Glomerular visceral epithelial cell (primary cell): ENCODE measurements around the gene ARIH2.
"Not testable (repeated sequence)": the region's sequence is repeated elsewhere in the genome, so short reads cannot be mapped to it uniquely, and the experiment has no call there.

Experiments
- DNase-seq: peaks from one replicate; pipeline ENCODE4 v3.0.0-alpha.2; 2016; ENCODE audit errors: extremely low spot score

ARIH2 gene

DNA sequence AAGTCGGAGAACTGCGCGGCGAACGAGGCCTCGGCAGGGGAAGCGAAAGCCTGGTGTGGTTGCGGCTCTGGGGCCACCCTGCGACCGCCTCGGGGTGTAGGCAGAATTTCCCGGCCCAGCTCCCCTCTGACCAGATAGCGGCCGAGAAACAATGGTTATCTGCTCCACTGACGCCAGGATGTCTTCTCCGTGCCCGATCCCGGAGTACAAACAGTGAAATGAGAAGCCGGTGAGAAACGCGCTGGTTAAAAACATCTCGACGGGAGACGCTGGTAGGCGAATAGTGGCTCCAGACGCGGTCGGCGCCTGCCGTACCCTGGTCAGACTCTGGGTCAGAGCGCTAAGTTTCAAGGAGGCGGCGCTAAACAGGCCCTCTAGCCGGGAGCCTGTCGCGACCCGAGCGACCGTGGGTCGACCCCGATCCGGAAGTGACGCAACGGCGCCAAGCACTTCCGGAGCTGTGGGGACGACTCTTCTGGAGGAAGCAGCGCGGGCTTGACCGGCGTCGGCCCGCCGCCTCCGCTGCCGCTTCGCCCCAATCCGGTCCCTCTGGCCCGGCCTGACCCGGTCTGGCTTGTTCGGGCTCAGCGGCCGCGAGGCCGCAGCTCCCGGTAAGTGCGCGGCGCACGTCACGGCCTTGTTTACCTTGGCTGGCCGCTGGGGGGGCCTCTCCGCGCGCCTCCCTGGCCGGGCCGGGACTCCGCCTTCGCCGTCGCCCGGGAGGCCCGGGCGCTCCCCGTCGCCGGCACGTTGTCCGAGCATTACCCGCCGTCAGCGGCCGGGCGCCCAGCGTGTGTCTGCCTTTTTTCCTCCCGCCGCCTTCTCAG lies at the start of gene ARIH2:
ARIH2 (plus strand) TSS at position 455 of the 827 bp plus-strand sequence. CDS start 8,717 bp downstream, outside the sequence.
- peak; percentile 91 for DNase-seq

DNA sequence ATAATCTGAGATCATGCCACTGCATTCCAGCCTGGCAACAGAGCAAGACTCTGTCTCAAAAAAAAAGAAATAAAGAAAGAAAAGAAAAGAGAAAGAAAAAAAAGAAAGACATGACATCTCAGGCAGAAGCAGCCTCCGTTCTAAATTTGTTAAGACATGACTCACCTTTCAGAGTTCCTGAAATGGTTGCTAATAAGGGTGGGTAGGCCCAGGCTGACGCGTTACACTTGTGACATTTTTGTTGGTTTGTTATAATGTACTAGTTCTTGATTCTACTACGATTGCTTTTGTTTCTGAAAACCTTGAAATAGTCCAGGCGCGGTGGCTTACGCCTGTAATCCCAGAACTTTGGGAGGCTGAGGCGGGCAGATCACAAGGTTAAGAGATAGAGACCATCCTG lies 41.0 kb upstream of the ARIH2 start:
- no peak for DNase-seq

DNA sequence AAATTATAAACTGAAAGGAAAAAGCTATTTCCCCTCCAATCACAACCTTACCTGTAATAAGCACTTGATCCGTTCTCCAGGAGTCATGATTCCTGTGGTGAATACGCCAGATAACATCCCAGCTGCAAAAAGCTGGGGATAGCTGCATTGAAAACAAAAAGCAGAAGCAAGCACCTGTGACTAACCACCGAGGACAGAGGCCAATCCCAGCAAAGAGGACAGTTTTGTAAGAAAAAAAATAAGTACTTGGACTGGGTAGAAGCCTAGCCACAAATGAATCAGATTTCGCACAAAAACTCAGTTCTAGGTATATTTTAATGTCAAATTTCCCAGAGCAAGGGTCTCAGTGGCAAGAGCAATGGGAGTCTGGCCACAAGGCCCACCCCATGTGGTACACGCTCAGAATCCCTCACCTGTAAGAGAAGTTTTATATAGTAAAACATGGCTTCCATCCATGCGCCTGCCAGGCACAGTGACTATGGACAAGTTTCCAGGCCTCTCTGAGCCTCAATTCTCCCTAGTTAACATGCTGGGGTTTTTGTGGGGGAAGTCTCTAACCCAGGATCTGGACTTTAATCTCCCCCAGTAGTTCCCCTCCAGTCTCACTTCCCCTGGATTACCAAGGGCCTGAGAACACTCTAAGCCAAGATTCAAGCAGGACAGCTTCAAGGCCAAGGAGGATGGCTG lies 39.2 kb upstream of the ARIH2 start:
- no peak for DNase-seq

GRCh38 chr3:48879994-48880377 lies 38.7 kb upstream of the ARIH2 start:
- DNase-seq = no peak

DNA sequence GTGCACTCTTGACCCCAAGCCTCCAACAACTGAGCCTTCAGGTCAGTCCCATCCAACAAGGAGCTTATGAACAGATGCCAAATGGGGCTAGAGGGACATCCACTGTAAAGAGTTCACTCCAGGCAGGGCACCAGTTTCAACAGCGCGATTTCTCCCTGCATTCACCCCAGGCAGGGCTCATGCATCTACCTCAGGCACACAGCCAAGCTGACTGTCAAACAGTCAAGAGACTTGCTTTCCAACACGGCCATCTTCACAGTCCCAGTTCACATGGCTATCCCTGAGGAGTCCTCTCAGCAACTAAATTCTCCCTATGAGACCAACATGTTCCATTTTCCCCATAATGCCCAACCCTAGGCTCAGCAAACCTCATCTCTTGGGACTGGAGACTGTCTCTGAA lies 37.6 kb upstream of the ARIH2 start:
- no peak for DNase-seq

DNA sequence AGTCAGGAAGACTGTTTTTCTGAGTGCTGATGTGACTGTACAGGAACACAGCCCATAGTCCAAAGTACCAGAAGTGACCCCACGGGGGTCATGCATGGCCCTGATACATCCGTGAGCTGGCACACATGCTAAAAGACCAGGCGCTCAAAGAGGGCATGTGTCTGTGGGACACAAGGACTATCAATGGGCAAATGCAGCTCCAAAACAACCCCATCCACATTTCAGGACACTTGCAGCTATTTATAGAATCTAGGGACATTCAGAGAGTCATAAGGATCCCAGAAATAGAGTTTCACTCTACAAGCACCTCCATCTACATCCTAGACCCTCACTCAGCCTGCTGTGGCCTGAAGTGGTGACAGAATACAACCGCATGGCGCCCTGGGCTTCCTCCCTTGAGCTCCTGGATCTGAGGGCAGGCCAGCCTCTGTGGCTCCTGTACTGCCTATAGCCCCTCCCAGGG lies 37.0 kb upstream of the ARIH2 start:
- DNase-seq = no peak

- DNase-seq = no peak
Measured at GRCh38 chr3:48885753-48886152, 32.9 kb upstream of the ARIH2 start.

- DNase-seq = no peak
Measured at GRCh38 chr3:48891606-48892005, 27.0 kb upstream of the ARIH2 start.

GRCh38 chr3:48894516-48894915 lies 24.1 kb upstream of the ARIH2 start:
- no peak for DNase-seq

DNA sequence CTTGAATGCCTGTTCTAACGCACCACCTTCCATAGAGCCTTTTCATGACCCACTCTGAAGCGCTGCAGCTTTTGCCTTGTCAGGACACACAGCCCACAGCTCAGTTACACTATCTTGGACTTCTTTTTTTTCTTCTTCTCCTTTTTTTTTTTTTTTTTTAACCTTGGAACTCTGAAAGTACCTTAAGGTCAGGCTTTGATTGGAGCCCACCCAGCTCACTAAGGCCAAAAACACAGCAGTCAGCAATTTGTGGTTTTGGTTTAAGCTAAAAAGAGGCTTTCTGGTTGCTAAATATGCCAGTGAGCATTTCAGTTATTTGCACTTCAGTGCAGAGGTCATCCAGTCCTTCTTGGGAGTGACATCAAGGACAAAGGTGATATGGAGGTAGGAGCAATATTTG lies 21.7 kb upstream of the ARIH2 start:
- DNase-seq = no peak

DNA sequence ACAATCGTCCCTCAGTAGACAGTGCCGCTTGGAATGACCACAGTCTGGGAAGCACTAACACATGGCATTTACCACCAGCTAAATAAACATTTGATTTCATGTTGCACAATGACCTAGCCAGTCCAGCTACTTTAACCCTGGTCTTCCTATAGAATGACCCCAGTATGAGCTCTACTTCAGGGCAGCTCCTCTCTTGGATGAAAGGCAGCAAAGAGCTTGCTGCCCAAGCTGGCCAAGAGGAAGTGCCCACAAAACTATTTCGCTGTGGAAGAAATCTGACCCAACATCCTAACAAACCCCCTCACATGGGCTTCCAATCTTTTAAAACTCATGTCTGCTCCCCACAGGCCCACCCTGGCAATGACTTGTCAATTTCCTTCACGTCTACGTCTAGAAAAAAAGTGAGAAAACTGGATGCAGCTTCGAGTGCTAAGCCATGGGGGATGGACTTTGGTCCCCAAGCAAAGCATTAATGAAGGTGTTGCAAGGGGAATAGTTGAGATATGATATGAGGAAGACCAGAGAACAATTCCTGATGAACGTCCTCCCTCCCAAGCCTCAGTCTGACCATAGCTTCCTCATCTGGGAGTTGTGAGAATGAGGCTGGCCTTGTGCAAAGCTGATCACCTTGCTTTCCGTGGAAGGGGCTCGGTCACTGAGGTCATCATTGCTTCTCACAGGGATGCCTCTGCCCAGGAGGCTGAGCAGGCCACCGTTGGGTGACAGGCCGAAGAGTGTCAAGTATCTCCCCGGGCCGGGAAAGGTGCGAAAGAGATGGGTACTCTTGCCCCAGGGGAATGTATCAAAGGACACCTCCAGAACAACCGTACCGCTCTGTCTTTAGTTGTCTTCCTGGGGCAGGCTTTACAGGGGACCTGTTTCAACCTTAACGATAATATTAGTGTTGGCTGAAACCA lies 20.9 kb upstream of the ARIH2 start:
- DNase-seq = no peak

GRCh38 chr3:48898383-48899234 lies 20.0 kb upstream of the ARIH2 start, which contains the start of gene SLC25A20:
Gene SLC25A20, minus strand, starts transcription at chr3:48898882. Its CDS starts 88 bp downstream, at chr3:48898794.
- peak; percentile 83 for DNase-seq

GRCh38 chr3:48899273-48899672 lies 19.4 kb upstream of the ARIH2 start:
- DNase-seq = no peak

- DNase-seq = not testable (repeated sequence)
Measured at GRCh38 chr3:48907026-48907425, 11.6 kb upstream of the ARIH2 start.

- no peak for DNase-seq
Measured at GRCh38 chr3:48915296-48915695, 3.3 kb upstream of the ARIH2 start.

DNA sequence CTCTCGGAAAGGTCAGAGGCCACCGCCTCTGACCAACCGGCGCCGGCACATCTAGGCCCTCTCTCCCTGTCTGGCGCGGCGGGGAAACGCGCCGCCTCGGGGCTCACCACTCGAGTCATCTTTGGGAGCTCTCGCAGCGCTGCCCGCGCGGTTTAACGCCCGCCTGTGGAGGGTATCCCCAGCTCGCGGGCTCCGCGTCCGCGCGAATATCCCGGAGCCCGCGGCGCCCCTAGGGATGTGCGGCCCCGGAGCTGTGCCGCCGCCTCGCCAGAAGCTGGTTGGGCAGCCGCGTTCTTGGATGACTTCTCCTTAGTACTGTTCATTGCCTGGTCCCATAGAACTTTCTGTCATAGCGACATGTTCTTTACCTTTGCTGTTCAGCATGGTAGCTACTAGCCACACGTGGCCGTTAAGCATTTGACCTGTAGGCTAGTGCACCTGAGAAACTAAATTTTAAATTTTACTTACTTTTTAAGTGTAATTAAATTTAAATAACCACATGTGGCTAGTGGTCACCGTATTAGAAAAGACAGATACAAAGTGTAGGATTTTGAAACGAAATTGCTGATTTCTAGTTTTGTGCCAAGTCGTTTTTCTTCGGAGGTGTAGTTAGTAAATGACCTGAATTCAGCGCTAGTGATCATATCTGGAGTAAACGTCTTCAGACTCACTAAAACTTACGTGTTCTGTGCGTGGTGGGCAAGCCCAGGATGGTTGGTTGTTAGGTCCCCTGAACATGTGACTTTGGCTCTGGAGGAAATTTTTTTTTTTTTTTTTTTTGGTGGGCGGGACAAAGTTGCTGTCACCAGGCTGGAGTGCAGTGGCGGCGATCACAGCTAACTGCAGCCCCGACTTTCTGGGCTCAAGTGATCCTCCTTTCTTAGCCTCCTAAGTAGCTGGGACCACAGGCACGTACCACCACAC lies 835 bp downstream of the ARIH2 start:
- DNase-seq = peak; percentile 53

DNA sequence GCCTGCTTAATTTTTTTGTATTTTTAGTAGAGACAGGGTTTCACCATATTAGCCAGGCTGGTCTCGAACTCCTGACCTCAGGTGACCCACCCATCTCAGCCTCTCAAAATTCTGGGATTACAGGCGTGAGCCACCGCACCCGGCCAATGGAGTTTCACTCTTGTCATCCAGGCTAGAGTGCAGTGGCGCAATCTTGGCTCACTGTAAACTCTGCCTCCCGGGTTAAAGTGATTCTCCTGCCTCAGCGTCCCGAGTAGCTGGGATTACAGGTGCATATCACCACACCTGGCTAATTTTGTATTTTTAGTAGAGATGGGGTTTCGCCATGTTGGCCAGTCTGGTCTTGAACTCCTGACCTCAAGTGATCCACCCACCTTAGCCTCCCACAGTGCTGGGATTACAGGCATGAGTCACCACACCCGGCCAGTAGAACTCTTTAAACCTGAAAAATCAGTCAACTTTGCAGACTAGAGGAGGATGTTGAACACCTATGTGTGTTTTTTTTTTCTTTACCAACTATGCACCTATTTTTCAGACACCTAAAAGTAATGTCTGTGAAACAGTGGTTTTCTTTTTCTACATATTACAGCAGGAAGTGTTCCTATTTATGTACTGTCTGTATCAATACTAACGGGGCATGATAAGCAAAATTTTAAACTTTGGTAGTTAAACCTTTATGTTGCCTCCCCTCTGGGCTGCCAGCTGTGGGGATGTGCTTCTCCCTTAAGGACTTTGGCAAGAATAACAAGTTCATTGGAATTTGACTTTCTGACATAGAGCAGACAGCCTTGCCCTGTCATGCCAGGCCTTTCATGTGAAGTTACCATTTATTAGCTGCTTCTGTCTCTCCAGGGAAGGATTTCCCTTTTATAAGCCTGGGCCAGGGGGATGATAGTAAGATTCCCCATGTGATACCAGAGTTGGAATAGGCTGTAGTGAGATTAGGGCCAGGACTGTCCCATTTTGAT lies 8.1 kb downstream of the ARIH2 start:
- DNase-seq = no peak

- no peak for DNase-seq
Measured at GRCh38 chr3:48927928-48928327, 9.3 kb downstream of the ARIH2 start.

- DNase-seq = no peak
Measured at GRCh38 chr3:48928679-48929078, 10.0 kb downstream of the ARIH2 start.
